ENCODE measurements around the gene RPS15. TPM values are rescaled to one million over a fixed set of nuclear protein-coding genes. Genes with fewer than 3 reads are reported as not detected.

The RPS15 gene
- total RNA-seq, 4 donors from 2014 or later, result 4,239 to 4,988 (median 4,337) TPM

DNA sequence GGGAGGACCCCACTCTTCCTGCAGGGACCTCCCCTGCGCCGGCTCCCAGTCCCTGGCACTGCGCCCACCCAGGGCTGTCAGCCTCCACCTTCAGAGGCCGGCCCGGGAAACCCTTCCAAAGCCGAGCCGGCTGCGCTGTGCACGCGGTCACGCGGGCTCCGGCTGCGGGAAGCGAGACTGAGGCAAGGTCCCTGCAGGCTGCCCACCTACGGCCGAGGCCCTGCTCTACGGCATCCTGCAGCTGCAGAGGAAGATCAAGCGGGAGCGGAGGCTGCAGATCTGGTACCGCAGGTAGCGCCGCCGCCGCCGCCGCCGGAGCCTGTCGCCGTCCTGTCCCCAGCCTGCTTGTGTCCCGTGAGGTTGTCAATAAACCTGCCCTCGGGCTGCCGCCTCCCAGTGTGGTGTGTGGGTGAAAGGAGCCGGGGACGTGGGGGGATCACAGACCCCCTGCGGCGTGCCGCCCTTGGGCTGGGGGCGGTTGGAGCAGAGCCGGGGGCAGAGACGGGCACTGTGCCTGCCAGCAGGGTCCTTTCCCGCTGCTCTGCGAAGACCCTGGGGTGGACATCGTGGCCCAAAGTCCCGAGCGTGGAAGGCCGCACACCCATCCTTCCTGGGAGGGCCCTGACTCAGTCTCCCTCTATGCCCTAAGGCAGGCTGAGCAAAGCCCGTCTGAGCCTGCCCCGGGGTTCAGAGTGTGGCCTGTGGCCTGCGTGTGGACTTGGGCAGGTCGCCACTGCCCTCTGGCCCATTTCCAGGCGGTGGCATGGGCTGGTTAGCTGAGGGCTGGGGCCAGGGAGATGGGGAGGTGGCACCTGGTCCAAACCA lies 42.8 kb upstream of the RPS15 start:
- Histone ChIP-seq H3K36me3 (peaks cover 2 to 68% (median 7%) of the 10 kb centered on the region in 3 donors), H3K27ac (peak overlapping the region in 2 of 4 donors; percentile 4 to 59), H3K9me3 (no peaks in the 10 kb centered on the region), H3K4me1 (peaks cover 0 to 34% (median 16%) of the 10 kb centered on the region in 4 donors), H3K27me3 (no peaks in the 10 kb centered on the region), H3K4me3 (no peak overlapping the region)
- no peak for DNase-seq (ENCODE audit: low spot score in 2 of 2)
- TF ChIP-seq, protein P1, sequence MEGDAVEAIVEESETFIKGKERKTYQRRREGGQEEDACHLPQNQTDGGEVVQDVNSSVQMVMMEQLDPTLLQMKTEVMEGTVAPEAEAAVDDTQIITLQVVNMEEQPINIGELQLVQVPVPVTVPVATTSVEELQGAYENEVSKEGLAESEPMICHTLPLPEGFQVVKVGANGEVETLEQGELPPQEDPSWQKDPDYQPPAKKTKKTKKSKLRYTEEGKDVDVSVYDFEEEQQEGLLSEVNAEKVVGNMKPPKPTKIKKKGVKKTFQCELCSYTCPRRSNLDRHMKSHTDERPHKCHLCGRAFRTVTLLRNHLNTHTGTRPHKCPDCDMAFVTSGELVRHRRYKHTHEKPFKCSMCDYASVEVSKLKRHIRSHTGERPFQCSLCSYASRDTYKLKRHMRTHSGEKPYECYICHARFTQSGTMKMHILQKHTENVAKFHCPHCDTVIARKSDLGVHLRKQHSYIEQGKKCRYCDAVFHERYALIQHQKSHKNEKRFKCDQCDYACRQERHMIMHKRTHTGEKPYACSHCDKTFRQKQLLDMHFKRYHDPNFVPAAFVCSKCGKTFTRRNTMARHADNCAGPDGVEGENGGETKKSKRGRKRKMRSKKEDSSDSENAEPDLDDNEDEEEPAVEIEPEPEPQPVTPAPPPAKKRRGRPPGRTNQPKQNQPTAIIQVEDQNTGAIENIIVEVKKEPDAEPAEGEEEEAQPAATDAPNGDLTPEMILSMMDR (IDR thresholded peaks at IDR 0.05), result no peak
- no peak for TF ChIP-seq POLR2A (IDR thresholded peaks at IDR 0.05)
- no peak for TF ChIP-seq EP300 (IDR thresholded peaks at IDR 0.05)
- 80 to 89% methylated on average over 27 to 47 of the region's 52 CpGs for WGBS, 2 donors

DNA sequence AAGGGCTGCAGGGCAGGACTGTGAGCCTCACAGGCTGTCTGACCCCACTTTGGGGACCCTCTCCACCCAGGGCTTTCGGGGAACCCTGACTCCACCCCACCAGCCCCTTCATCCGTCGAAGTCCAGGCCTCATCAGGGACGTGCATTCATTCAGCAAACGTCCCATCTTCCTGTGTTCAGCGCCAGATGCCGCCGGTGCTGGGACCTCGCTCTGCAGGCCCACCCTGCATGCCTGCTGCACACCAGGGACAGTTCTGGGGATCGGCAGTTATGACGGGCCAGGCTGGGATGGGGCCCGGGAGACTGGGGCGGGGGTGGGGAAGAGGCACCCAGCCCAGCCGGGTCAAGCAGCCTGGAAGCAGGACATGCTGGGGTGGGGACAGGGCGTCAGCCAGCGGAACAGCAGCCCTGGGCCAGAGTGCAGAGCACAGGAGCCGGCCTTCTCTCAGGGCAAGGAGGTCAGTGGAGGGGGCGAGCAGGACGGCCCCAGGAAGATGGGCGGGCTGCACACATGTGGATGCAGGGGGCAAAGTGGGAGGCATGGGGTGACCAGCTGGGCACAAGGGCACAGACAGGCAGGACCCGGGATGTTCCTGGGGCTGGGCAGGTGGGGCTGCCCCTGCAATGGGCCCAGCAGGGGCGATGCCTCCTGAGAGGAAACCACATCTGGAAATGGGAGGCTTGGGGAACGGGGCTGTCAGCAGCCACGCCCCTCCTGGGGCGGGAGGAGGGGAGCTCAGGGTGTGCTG lies 42.0 kb upstream of the RPS15 start:
- Histone ChIP-seq H3K27ac (peak overlapping the region in 2 of 4 donors; percentile 36 to 59), H3K4me1 (peaks cover 0 to 42% (median 24%) of the 10 kb centered on the region in 4 donors), H3K36me3 (peaks cover 2 to 60% (median 7%) of the 10 kb centered on the region in 3 donors), H3K27me3 (no peaks in the 10 kb centered on the region), H3K4me3 (no peak overlapping the region), H3K9me3 (no peaks in the 10 kb centered on the region)
- 37% methylated on average over 21 to 22 of the region's 25 CpGs for WGBS, 2 donors
- no peak for TF ChIP-seq EP300 (IDR thresholded peaks at IDR 0.05)
- no peak for TF ChIP-seq POLR2A (IDR thresholded peaks at IDR 0.05)
- TF ChIP-seq, protein P1 (IDR thresholded peaks at IDR 0.05), result no peak
- no peak for DNase-seq (ENCODE audit: low spot score in 2 of 2)

DNA sequence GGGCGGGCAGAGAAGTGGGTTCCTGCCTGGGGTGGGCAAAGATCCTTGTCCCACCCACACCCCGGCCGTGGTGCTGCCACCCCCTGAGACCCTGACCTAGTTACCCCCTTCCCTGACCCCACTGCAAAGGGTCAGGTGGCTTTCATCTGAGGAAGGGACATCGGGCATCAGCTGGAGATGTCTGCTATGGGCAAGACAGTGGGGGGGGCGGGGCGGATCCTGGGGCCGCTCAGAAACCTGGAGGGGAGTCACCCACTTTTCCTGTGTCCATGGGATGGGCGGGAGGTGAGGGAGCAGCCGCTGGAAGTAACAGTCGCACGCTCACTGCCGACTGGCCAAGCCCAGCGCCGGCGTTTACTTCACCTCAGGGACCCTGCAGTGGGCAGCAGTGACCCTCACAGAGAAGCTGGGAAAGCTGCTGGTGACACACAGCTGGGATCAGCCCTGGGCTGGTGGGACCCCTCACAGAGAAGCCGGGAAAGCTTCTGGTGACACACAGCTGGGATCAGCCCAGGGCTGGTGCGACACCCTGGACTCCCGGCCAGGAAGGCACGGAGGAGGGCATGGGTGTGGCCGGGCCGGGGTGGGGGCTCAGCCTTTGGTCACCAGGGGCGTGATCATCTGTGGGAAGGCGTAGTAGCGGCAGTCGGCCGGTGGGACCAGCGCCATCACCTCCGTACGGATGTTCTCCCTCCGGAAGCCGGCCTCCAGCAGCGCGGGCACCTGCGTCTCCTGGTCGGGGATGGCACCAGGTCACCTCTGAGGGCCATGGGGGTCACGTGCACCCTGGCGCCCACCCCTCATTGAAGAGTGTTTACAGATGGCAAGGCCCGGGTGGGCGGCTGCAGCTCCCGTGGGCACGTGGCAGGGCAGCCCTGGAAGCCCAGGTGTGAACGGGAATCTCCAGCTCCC lies 41.2 kb upstream of the RPS15 start:
- peaks cover 0 to 49% (median 24%) of the 10 kb centered on the region in 4 donors for H3K4me1 ChIP-seq
- H3K27ac ChIP-seq, result peak overlapping the region in 2 of 4 donors; percentile 36 to 59
- peaks cover 2 to 52% (median 7%) of the 10 kb centered on the region in 3 donors for H3K36me3 ChIP-seq
- no peaks in the 10 kb centered on the region for H3K27me3 ChIP-seq
- 70 to 76% methylated on average over 21 to 28 of the region's 42 CpGs for WGBS, 2 donors
- DNase-seq (ENCODE audit: low spot score in 2 of 2), result no peak
- H3K4me3 ChIP-seq, result no peak overlapping the region
- no peaks in the 10 kb centered on the region for H3K9me3 ChIP-seq
- TF ChIP-seq, protein P1 (IDR thresholded peaks at IDR 0.05), result no peak
- TF ChIP-seq POLR2A (IDR thresholded peaks at IDR 0.05), result no peak
- TF ChIP-seq EP300 (IDR thresholded peaks at IDR 0.05), result no peak

- Histone ChIP-seq H3K27me3 (no peaks in the 10 kb centered on the region), H3K36me3 (peaks cover under 1 to 44% (median 6%) of the 10 kb centered on the region in 3 donors), H3K9me3 (no peaks in the 10 kb centered on the region), H3K4me1 (peaks cover 0 to 57% (median 28%) of the 10 kb centered on the region in 4 donors), H3K27ac (peak overlapping the region in 1 of 4 donors; percentile 22), H3K4me3 (no peak overlapping the region)
- 91% methylated on average over 9 of the region's 9 CpGs for WGBS, 2 donors
- no peak for TF ChIP-seq EP300 (IDR thresholded peaks at IDR 0.05)
- TF ChIP-seq POLR2A (IDR thresholded peaks at IDR 0.05), result no peak
- TF ChIP-seq, protein P1 (IDR thresholded peaks at IDR 0.05), result no peak
- DNase-seq (ENCODE audit: low spot score in 2 of 2), result no peak
These were observed 40.4 kb upstream of the RPS15 start for GRCh38 chr19:1397838-1398237.

Measured in tibial nerve (tissue), 4 donors.